HG02610 (cell line): ENCODE measurements around the gene FGD5.

Experiments
- ATAC-seq: cut with Tn5 transposase; IDR thresholded peaks from one replicate; pipeline ENCODE4 v1.9.1; 2021; ENCODE audit warnings: mild to moderate bottlenecking, moderate library complexity; ENCODE audit not compliant: unreplicated experiment

The FGD5 gene

GRCh38 chr3:14818804-14819500, at the start of gene FGD5:
TSS of gene FGD5 (plus strand) at chr3:14818962. CDS start at chr3:14819072, 110 bp downstream.
- ATAC-seq: no peak

GRCh38 chr3:14769544-14770325, 49.0 kb upstream of the FGD5 start:
- no peak for ATAC-seq

- ATAC-seq: no peak
These were observed 48.2 kb upstream of the FGD5 start for GRCh38 chr3:14770591-14770990.

- no peak for ATAC-seq
These were observed 46.9 kb upstream of the FGD5 start for GRCh38 chr3:14771593-14772497.

- no peak for ATAC-seq
These were observed 46.1 kb upstream of the FGD5 start for GRCh38 chr3:14772533-14773138.

GRCh38 chr3:14773281-14773680, 45.5 kb upstream of the FGD5 start:
- no peak for ATAC-seq

GRCh38 chr3:14773691-14774128, 45.1 kb upstream of the FGD5 start:
- ATAC-seq: no peak

- no peak for ATAC-seq
These were observed 44.3 kb upstream of the FGD5 start for GRCh38 chr3:14774431-14774830.

GRCh38 chr3:14775011-14775410, 43.8 kb upstream of the FGD5 start:
- no peak for ATAC-seq

- ATAC-seq: no peak
These were observed 43.2 kb upstream of the FGD5 start for GRCh38 chr3:14775563-14775962.

GRCh38 chr3:14779069-14779685, 39.6 kb upstream of the FGD5 start:
- no peak for ATAC-seq

GRCh38 chr3:14780927-14781507, 37.7 kb upstream of the FGD5 start:
- peak; percentile 89 for ATAC-seq

GRCh38 chr3:14783480-14784086, 35.2 kb upstream of the FGD5 start:
- ATAC-seq: no peak

GRCh38 chr3:14784087-14784681, 34.6 kb upstream of the FGD5 start:
- ATAC-seq: no peak

- no peak for ATAC-seq
These were observed 33.3 kb upstream of the FGD5 start for GRCh38 chr3:14785207-14786155.

- ATAC-seq: no peak
These were observed 32.4 kb upstream of the FGD5 start for GRCh38 chr3:14786369-14786768.

- no peak for ATAC-seq
These were observed 31.1 kb upstream of the FGD5 start for GRCh38 chr3:14787630-14788029.

GRCh38 chr3:14788644-14789043, 30.1 kb upstream of the FGD5 start:
- no peak for ATAC-seq
